HepG2 (cell line): ENCODE measurements around the gene BRCA1. TPM values are rescaled to one million over a fixed set of nuclear protein-coding genes. Genes with fewer than 3 reads are reported as not detected.

ENCODE experiments used
- CC2D1A ChIP-seq: sonication (generic); formaldehyde crosslinking; IDR thresholded peaks from 2 replicates; pipeline ENCODE4 v1.8.1; 2023; ENCODE audit warnings: mild to moderate bottlenecking, missing genetic modification reagents
- GFI1 ChIP-seq: sonication (generic); formaldehyde crosslinking; IDR thresholded peaks from 2 replicates; pipeline ENCODE4 v1.5.0; 2020; ENCODE audit warnings: missing genetic modification reagents, mild to moderate bottlenecking, borderline replicate concordance
- HCFC1 ChIP-seq: fragments of 150-350 bp; IDR thresholded peaks from 2 replicates; pipeline ENCODE4 v1.6.1; 2014; ENCODE audit warnings: low read depth, low read length
- TEAD2 ChIP-seq: sonication (generic); formaldehyde crosslinking; IDR thresholded peaks from 2 replicates; pipeline ENCODE4 v1.9.0; 2021; ENCODE audit warnings: missing genetic modification reagents
- TRIM24 ChIP-seq: sonication (generic); formaldehyde crosslinking; IDR thresholded peaks from 2 replicates; pipeline ENCODE4 v1.8.0; 2022; ENCODE audit warnings: mild to moderate bottlenecking, missing genetic modification reagents
- ZNF251 ChIP-seq: sonication (generic); formaldehyde crosslinking; IDR thresholded peaks from 2 replicates; pipeline ENCODE4 v1.9.0; 2021; ENCODE audit warnings: mild to moderate bottlenecking, missing genetic modification reagents
- ZNF256 ChIP-seq: sonication (generic); formaldehyde crosslinking; conservative IDR thresholded peaks from 2 replicates; pipeline ENCODE4 v1.4.0; 2020; ENCODE audit warnings: missing genetic modification reagents
- ZNF446 ChIP-seq: sonication (generic); formaldehyde crosslinking; IDR thresholded peaks from 2 replicates; pipeline ENCODE4 v1.5.0; 2020; ENCODE audit warnings: mild to moderate bottlenecking, missing genetic modification reagents
- ZNF552 ChIP-seq: sonication (generic); formaldehyde crosslinking; IDR thresholded peaks from 2 replicates; pipeline ENCODE4 v1.9.0; 2022; ENCODE audit warnings: missing genetic modification reagents, mild to moderate bottlenecking, borderline replicate concordance
- ZNF558 ChIP-seq: sonication (generic); formaldehyde crosslinking; IDR thresholded peaks from 2 replicates; pipeline ENCODE4 v1.9.0; 2022; ENCODE audit warnings: mild to moderate bottlenecking, missing genetic modification reagents, borderline replicate concordance
- ZNF605 ChIP-seq: sonication (generic); formaldehyde crosslinking; IDR thresholded peaks from 2 replicates; pipeline ENCODE4 v1.8.0; 2022; ENCODE audit warnings: mild to moderate bottlenecking, missing genetic modification reagents
- polyA plus RNA-seq, 8 experiments: library from polyadenylated mRNA; depleted of rRNA in 3 of 8; stranded (reverse) in 7 of 8; unstranded in 1 of 8; fragments of >200 nt; fragmentation: Illumina TruSeq in 4 of 8; extraction: Trizol in 4 of 8; gene quantifications; 2 replicates each; pipeline versions ENCODE4 v1.2.1 to v1.2.3, GENCODE V29; 2011 to 2016; ENCODE audit warnings: low read depth in 4 of 8, missing spikeins in 1 of 8, mixed read lengths in 1 of 8; ENCODE audit not compliant: insufficient read depth in 1 of 8
- total RNA-seq, 5 experiments: library from RNA; depleted of rRNA; stranded (reverse); fragments of >200 nt; fragmentation: Illumina TruSeq; extraction: Trizol; gene quantifications; 2 replicates each; pipeline ENCODE4 v1.2.3, GENCODE V29; 2016; ENCODE audit warnings: low read depth in 1 of 5
- TF ChIP-seq, protein P1 (sequence below): sonication (generic); formaldehyde crosslinking; IDR thresholded peaks from 2 replicates; pipeline ENCODE4 v1.4.0; 2020; ENCODE audit warnings: mild to moderate bottlenecking, missing genetic modification reagents
- TF ChIP-seq, protein P2 (sequence below): sonication (generic); formaldehyde crosslinking; IDR thresholded peaks from 2 replicates; pipeline ENCODE4 v1.8.0; 2022; ENCODE audit warnings: missing genetic modification reagents, mild to moderate bottlenecking, moderate library complexity, borderline replicate concordance
- TF ChIP-seq, protein P3 (sequence below): sonication (generic); formaldehyde crosslinking; conservative IDR thresholded peaks from 2 replicates; pipeline ENCODE4 v1.5.0; 2020; ENCODE audit warnings: missing genetic modification reagents
- TF ChIP-seq, protein P4 (sequence below): sonication (generic); formaldehyde crosslinking; conservative IDR thresholded peaks from 2 replicates; pipeline ENCODE4 v1.4.0; 2020; ENCODE audit warnings: missing genetic modification reagents
- TF ChIP-seq, protein P5 (sequence below): IDR thresholded peaks from 2 replicates; pipeline ENCODE4 v1.4.0; 2020; ENCODE audit warnings: mild to moderate bottlenecking, missing genetic modification reagents
- TF ChIP-seq, protein P6 (sequence below): IDR thresholded peaks from 2 replicates; pipeline ENCODE4 v1.6.1; 2012; ENCODE audit warnings: inconsistent platforms

Gene BRCA1
- total and polyA plus RNA-seq, 2 of the 13 experiments (the other 11 are each of a cell fraction or from before 2014, with no cell fraction given): 13.3 to 37.5 TPM

DNA sequence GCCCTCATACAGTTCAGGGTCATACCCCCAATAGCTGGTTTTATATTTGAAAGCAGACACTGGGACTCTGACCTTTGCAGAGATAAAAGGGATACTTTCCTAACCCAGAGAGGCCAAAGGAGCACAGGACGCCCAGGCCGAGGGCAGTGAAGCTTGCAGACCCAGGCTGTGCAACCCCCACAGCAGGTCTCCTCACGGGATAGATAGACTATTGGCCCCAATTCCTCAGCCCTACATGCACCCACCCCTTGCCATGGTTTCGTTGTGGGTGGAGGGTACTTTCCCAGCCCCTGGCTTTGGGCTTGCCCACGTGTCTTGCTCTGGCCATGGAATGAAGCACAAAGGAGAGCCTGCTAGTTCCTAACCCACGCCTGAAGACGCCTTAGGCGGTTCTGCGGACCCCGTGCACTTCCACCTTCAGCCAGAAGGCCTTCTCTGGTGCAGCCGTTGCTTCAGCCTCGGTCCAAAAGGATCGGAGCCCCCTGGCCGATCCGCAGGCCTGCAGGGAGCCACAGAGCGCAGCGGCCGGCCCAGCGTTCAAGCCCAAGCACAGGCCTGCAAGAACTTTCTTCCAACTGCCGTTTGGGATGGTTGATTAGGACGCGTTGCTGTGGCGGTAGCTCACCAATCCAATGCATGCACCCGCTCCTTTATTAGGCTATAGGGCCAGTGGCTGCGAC lies 9.8 kb upstream of the BRCA1 start (continued):
- TF ChIP-seq, protein P1, sequence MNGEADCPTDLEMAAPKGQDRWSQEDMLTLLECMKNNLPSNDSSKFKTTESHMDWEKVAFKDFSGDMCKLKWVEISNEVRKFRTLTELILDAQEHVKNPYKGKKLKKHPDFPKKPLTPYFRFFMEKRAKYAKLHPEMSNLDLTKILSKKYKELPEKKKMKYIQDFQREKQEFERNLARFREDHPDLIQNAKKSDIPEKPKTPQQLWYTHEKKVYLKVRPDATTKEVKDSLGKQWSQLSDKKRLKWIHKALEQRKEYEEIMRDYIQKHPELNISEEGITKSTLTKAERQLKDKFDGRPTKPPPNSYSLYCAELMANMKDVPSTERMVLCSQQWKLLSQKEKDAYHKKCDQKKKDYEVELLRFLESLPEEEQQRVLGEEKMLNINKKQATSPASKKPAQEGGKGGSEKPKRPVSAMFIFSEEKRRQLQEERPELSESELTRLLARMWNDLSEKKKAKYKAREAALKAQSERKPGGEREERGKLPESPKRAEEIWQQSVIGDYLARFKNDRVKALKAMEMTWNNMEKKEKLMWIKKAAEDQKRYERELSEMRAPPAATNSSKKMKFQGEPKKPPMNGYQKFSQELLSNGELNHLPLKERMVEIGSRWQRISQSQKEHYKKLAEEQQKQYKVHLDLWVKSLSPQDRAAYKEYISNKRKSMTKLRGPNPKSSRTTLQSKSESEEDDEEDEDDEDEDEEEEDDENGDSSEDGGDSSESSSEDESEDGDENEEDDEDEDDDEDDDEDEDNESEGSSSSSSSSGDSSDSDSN: peak; percentile 47
- TF ChIP-seq, protein P2, sequence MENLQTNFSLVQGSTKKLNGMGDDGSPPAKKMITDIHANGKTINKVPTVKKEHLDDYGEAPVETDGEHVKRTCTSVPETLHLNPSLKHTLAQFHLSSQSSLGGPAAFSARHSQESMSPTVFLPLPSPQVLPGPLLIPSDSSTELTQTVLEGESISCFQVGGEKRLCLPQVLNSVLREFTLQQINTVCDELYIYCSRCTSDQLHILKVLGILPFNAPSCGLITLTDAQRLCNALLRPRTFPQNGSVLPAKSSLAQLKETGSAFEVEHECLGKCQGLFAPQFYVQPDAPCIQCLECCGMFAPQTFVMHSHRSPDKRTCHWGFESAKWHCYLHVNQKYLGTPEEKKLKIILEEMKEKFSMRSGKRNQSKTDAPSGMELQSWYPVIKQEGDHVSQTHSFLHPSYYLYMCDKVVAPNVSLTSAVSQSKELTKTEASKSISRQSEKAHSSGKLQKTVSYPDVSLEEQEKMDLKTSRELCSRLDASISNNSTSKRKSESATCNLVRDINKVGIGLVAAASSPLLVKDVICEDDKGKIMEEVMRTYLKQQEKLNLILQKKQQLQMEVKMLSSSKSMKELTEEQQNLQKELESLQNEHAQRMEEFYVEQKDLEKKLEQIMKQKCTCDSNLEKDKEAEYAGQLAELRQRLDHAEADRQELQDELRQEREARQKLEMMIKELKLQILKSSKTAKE (CRISPR knock-in tag): peak; percentile 63; the same call in 1 of the 2 replicates
- TF ChIP-seq ZNF552 (CRISPR knock-in tag) (no peak), TRIM24 (no peak), ZNF446 (no peak), CC2D1A (CRISPR knock-in tag) (no peak), HCFC1 (no peak), ZNF605 (CRISPR knock-in tag) (peak; percentile 80; the same call in 1 of the 2 replicates), ZNF558 (CRISPR knock-in tag) (no peak), ZNF251 (CRISPR knock-in tag) (no peak), TEAD2 (CRISPR knock-in tag) (no peak), ZNF256 (CRISPR knock-in tag) (no peak), GFI1 (CRISPR knock-in tag) (no peak)
- TF ChIP-seq, protein P3, sequence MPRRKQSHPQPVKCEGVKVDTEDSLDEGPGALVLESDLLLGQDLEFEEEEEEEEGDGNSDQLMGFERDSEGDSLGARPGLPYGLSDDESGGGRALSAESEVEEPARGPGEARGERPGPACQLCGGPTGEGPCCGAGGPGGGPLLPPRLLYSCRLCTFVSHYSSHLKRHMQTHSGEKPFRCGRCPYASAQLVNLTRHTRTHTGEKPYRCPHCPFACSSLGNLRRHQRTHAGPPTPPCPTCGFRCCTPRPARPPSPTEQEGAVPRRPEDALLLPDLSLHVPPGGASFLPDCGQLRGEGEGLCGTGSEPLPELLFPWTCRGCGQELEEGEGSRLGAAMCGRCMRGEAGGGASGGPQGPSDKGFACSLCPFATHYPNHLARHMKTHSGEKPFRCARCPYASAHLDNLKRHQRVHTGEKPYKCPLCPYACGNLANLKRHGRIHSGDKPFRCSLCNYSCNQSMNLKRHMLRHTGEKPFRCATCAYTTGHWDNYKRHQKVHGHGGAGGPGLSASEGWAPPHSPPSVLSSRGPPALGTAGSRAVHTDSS (CRISPR knock-in tag): no peak
- TF ChIP-seq, protein P4, sequence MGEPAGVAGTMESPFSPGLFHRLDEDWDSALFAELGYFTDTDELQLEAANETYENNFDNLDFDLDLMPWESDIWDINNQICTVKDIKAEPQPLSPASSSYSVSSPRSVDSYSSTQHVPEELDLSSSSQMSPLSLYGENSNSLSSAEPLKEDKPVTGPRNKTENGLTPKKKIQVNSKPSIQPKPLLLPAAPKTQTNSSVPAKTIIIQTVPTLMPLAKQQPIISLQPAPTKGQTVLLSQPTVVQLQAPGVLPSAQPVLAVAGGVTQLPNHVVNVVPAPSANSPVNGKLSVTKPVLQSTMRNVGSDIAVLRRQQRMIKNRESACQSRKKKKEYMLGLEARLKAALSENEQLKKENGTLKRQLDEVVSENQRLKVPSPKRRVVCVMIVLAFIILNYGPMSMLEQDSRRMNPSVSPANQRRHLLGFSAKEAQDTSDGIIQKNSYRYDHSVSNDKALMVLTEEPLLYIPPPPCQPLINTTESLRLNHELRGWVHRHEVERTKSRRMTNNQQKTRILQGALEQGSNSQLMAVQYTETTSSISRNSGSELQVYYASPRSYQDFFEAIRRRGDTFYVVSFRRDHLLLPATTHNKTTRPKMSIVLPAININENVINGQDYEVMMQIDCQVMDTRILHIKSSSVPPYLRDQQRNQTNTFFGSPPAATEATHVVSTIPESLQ (CRISPR knock-in tag): no peak
- TF ChIP-seq, protein P5, sequence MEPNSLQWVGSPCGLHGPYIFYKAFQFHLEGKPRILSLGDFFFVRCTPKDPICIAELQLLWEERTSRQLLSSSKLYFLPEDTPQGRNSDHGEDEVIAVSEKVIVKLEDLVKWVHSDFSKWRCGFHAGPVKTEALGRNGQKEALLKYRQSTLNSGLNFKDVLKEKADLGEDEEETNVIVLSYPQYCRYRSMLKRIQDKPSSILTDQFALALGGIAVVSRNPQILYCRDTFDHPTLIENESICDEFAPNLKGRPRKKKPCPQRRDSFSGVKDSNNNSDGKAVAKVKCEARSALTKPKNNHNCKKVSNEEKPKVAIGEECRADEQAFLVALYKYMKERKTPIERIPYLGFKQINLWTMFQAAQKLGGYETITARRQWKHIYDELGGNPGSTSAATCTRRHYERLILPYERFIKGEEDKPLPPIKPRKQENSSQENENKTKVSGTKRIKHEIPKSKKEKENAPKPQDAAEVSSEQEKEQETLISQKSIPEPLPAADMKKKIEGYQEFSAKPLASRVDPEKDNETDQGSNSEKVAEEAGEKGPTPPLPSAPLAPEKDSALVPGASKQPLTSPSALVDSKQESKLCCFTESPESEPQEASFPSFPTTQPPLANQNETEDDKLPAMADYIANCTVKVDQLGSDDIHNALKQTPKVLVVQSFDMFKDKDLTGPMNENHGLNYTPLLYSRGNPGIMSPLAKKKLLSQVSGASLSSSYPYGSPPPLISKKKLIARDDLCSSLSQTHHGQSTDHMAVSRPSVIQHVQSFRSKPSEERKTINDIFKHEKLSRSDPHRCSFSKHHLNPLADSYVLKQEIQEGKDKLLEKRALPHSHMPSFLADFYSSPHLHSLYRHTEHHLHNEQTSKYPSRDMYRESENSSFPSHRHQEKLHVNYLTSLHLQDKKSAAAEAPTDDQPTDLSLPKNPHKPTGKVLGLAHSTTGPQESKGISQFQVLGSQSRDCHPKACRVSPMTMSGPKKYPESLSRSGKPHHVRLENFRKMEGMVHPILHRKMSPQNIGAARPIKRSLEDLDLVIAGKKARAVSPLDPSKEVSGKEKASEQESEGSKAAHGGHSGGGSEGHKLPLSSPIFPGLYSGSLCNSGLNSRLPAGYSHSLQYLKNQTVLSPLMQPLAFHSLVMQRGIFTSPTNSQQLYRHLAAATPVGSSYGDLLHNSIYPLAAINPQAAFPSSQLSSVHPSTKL (CRISPR knock-in tag): peak; percentile 83
- TF ChIP-seq, protein P6, sequence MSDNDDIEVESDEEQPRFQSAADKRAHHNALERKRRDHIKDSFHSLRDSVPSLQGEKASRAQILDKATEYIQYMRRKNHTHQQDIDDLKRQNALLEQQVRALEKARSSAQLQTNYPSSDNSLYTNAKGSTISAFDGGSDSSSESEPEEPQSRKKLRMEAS: peak; percentile 69
